H9 (cell line): ENCODE results near the gene ALOX12B. TPM values are rescaled to one million over a fixed set of nuclear protein-coding genes. Genes with fewer than 3 reads are reported as not detected.
A peak's percentile ranks its signal among the peaks of the same experiment; 100 is the strongest.

Experiments used
- DNase-seq: peaks from one replicate; pipeline ENCODE4 v3.0.0-alpha.2; 2017
- H2AFZ ChIP-seq: one replicate; pipeline ENCODE4 v1.6.1; 2013; ENCODE audit warnings: mild to moderate bottlenecking, low read length, control low read depth, moderate library complexity
- H2AK5ac ChIP-seq: 2 replicates; pipeline ENCODE4 v1.6.1; 2013; ENCODE audit warnings: low read length, control low read depth, mixed read lengths; ENCODE audit not compliant: insufficient read length
- H2BK120ac ChIP-seq: one replicate; pipeline ENCODE4 v1.6.1; 2013; ENCODE audit warnings: low read depth, mild to moderate bottlenecking, low read length, control low read depth, inconsistent platforms; ENCODE audit not compliant: poor library complexity, severe bottlenecking
- H2BK12ac ChIP-seq: 2 replicates; pipeline ENCODE4 v1.6.1; 2013; ENCODE audit warnings: low read length, control low read depth, mixed read lengths, low read depth; ENCODE audit not compliant: insufficient read length
- H2BK15ac ChIP-seq: 2 replicates; pipeline ENCODE4 v1.6.1; 2013; ENCODE audit warnings: low read depth, low read length, control low read depth
- H2BK20ac ChIP-seq: one replicate; pipeline ENCODE4 v1.6.1; 2013; ENCODE audit warnings: low read depth, mild to moderate bottlenecking, low read length, control low read depth, inconsistent platforms; ENCODE audit not compliant: poor library complexity, severe bottlenecking
- H2BK5ac ChIP-seq: 2 replicates; pipeline ENCODE4 v1.6.1; 2013; ENCODE audit warnings: low read length, control low read depth, mixed read lengths; ENCODE audit not compliant: insufficient read length
- H3K14ac ChIP-seq: 2 replicates; pipeline ENCODE4 v1.6.1; 2013; ENCODE audit warnings: low read length, control low read depth; ENCODE audit not compliant: insufficient read depth
- H3K18ac ChIP-seq: 2 replicates; pipeline ENCODE4 v1.6.1; 2013; ENCODE audit warnings: low read depth, mild to moderate bottlenecking, mixed read lengths, low read length, control low read depth; ENCODE audit not compliant: insufficient read length
- H3K23ac ChIP-seq: 2 replicates; pipeline ENCODE4 v1.6.1; 2013; ENCODE audit warnings: low read length, control low read depth, mixed read lengths, low read depth; ENCODE audit not compliant: insufficient read length
- H3K23me2 ChIP-seq: 2 replicates; pipeline ENCODE4 v1.6.1; 2013; ENCODE audit warnings: low read depth, mild to moderate bottlenecking, mixed read lengths, low read length, control low read depth; ENCODE audit not compliant: insufficient read length, poor library complexity, severe bottlenecking
- H3K27ac ChIP-seq: 2 replicates; pipeline ENCODE4 v1.5.1; 2013; ENCODE audit warnings: low read length, control low read depth, mixed read lengths, low read depth; ENCODE audit not compliant: insufficient read length
- H3K27me3 ChIP-seq: 2 replicates; pipeline ENCODE4 v1.6.1; 2013; ENCODE audit warnings: low read length, control low read depth, inconsistent platforms; ENCODE audit not compliant: insufficient read depth
- H3K4ac ChIP-seq: 2 replicates; pipeline ENCODE4 v1.6.1; 2013; ENCODE audit warnings: low read depth, mild to moderate bottlenecking, control low read depth, inconsistent platforms, low read length, moderate library complexity
- H3K4me1 ChIP-seq: 2 replicates; pipeline ENCODE4 v1.6.1; 2013; ENCODE audit warnings: low read length, control low read depth, inconsistent platforms; ENCODE audit not compliant: insufficient read depth
- H3K4me2 ChIP-seq: 2 replicates; pipeline ENCODE4 v1.6.1; 2013; ENCODE audit warnings: low read length, control low read depth, mixed read lengths; ENCODE audit not compliant: insufficient read length, insufficient read depth
- H3K56ac ChIP-seq: 2 replicates; pipeline ENCODE4 v1.6.1; 2013; ENCODE audit warnings: low read depth, mild to moderate bottlenecking, mixed read lengths, low read length, control low read depth; ENCODE audit not compliant: insufficient read length
- H3K79me1 ChIP-seq: 2 replicates; pipeline ENCODE4 v1.6.1; 2013; ENCODE audit warnings: low read depth, mild to moderate bottlenecking, moderate library complexity, low read length, control low read depth, inconsistent platforms; ENCODE audit not compliant: insufficient read depth, poor library complexity, severe bottlenecking
- H3K79me2 ChIP-seq: 2 replicates; pipeline ENCODE4 v1.6.1; 2013; ENCODE audit warnings: low read length, control low read depth, inconsistent platforms; ENCODE audit not compliant: insufficient read depth
- H3K9ac ChIP-seq: 2 replicates; pipeline ENCODE4 v1.6.1; 2013; ENCODE audit warnings: low read length, control low read depth, mixed read lengths; ENCODE audit not compliant: insufficient read length; ENCODE audit errors: extremely low read depth
- H3K9me3 ChIP-seq: one replicate; pipeline ENCODE4 v1.6.1; 2013; ENCODE audit warnings: low read depth, low read length, inconsistent platforms; ENCODE audit not compliant: control insufficient read depth
- H3T11ph ChIP-seq: one replicate; pipeline ENCODE4 v1.6.1; 2013; ENCODE audit warnings: mild to moderate bottlenecking, low read length, control low read depth, inconsistent platforms
- H4K20me1 ChIP-seq: one replicate; pipeline ENCODE4 v1.6.1; 2013; ENCODE audit not compliant: control insufficient read depth, insufficient read length, insufficient read depth
- H4K5ac ChIP-seq: 2 replicates; pipeline ENCODE4 v1.6.1; 2013; ENCODE audit warnings: low read depth, mild to moderate bottlenecking, mixed read lengths, low read length, control low read depth; ENCODE audit not compliant: insufficient read length
- H4K8ac ChIP-seq: replicated peaks from 2 replicates; pipeline ENCODE4 v1.6.1; 2013; ENCODE audit warnings: low read length, control low read depth, mixed read lengths, low read depth; ENCODE audit not compliant: insufficient read length
- H4K91ac ChIP-seq: 2 replicates; pipeline ENCODE4 v1.6.1; 2013; ENCODE audit warnings: low read depth, mild to moderate bottlenecking, moderate library complexity, mixed read lengths, low read length, control low read depth; ENCODE audit not compliant: insufficient read length
- H3K27ac Mint-ChIP-seq, 3 experiments: 2 replicates in 2 of 3; 3 replicates in 1 of 3; pipeline ENCODE4 v1.8.0; 2020 to 2021; ENCODE audit warnings: mixed read lengths in 3 of 3, mild to moderate bottlenecking in 1 of 3, moderate library complexity in 1 of 3
- H3K27me3 Mint-ChIP-seq: 2 replicates; pipeline ENCODE4 v1.8.0; 2021; ENCODE audit warnings: low read depth, mild to moderate bottlenecking, moderate library complexity, mixed read lengths
- H3K36me3 Mint-ChIP-seq, 3 experiments: 2 replicates in 2 of 3; 3 replicates in 1 of 3; pipeline ENCODE4 v1.8.0; 2020 to 2021; ENCODE audit warnings: low read depth in 3 of 3, mixed read lengths in 3 of 3; ENCODE audit not compliant: insufficient read depth in 1 of 3
- H3K4me1 Mint-ChIP-seq, 2 experiments: 2 replicates each; pipeline ENCODE4 v1.8.0; 2020; ENCODE audit warnings: mixed read lengths in 2 of 2
- H3K4me3 Mint-ChIP-seq, 2 experiments: 2 replicates in 1 of 2; 3 replicates in 1 of 2; pipeline ENCODE4 v1.8.0; 2020 to 2021; ENCODE audit warnings: mild to moderate bottlenecking in 2 of 2, mixed read lengths in 2 of 2, moderate library complexity in 1 of 2
- H3K9me3 Mint-ChIP-seq, 2 experiments: 2 replicates in 1 of 2; 3 replicates in 1 of 2; pipeline ENCODE4 v1.8.0; 2020; ENCODE audit warnings: mild to moderate bottlenecking in 2 of 2, mixed read lengths in 2 of 2, moderate library complexity in 1 of 2
- CTCF ChIP-seq: fragments of 200-600 bp; sonication (generic); conservative IDR thresholded peaks from 3 replicates; pipeline ENCODE4 v1.8.0; 2021; ENCODE audit warnings: antibody characterized with exemption, mild to moderate bottlenecking
- WGBS: extraction: QIAGEN DNeasy Blood & Tissue Kit; methylation state at CpG from one replicate; pipeline ENCODE4 v1.1.7; 2013; ENCODE audit warnings: missing lambda C conversion rate, low lambda C conversion rate, mixed read lengths; ENCODE audit not compliant: insufficient read length; ENCODE audit errors: extremely low coverage; 5-methylcytosine and 5-hydroxymethylcytosine counted together
- total RNA-seq: library from RNA; stranded (reverse); gene quantifications from 2 replicates; pipeline ENCODE4 v1.2.1, GENCODE V29; 2021

ALOX12B gene
- total RNA-seq, 1 experiment from 2014 or later = 1.2 TPM

- Mint-ChIP-seq H3K4me3 (no peak overlapping the region; a peak in 3 of 5 replicates), H3K27me3 (peaks cover 28% of the 10 kb centered on the region), H3K27ac (peak overlapping the region in 1 of 3 experiments; percentile 62; a peak in 1 of 7 replicates), H3K36me3 (no peaks in the 10 kb centered on the region), H3K4me1 (peaks cover 5 to 20% of the 10 kb centered on the region in 2 experiments), H3K9me3 (no peaks in the 10 kb centered on the region)
- Histone ChIP-seq H2BK20ac (no peak overlapping the region), H3K23ac (no peak overlapping the region), H3K4ac (no peak overlapping the region), H3K18ac (peak overlapping the region; percentile 6), H3K56ac (no peak overlapping the region), H3K4me2 (no peak overlapping the region), H3K27ac (no peak overlapping the region), H2BK120ac (no peak overlapping the region), H3K9ac (no peak overlapping the region), H3T11ph (no peak overlapping the region), H2AFZ (no peak overlapping the region), H3K9me3 (no peaks in the 10 kb centered on the region), H4K8ac (no peak overlapping the region), H2BK12ac (no peak overlapping the region), H3K79me2 (no peaks in the 10 kb centered on the region), H4K91ac (no peak overlapping the region), H4K20me1 (no peaks in the 10 kb centered on the region), H3K27me3 (no peaks in the 10 kb centered on the region; the same call in 1 of the 2 replicates), H2BK5ac (no peak overlapping the region), H3K14ac (no peak overlapping the region), H2AK5ac (no peak overlapping the region), H4K5ac (no peak overlapping the region), H2BK15ac (no peak overlapping the region), H3K23me2 (peaks cover 5% of the 10 kb centered on the region), H3K4me1 (no peaks in the 10 kb centered on the region), H3K79me1 (no peaks in the 10 kb centered on the region)
- no CpG with 5 or more reads among the region's 12 CpGs for WGBS
- no peak for TF ChIP-seq CTCF
- DNase-seq = peak; percentile 85
Observed at GRCh38 chr17:8133399-8133798, 45.9 kb upstream of the ALOX12B start.
